K562 (cell line): ENCODE data around the gene NUTF2. TPM values are rescaled to one million over a fixed set of nuclear protein-coding genes. Genes with fewer than 3 reads are reported as not detected.

Experiments used
- ARID4B ChIP-seq: sonication (generic); formaldehyde crosslinking; IDR thresholded peaks from 2 replicates; pipeline ENCODE4 v1.8.0; 2022; ENCODE audit warnings: mild to moderate bottlenecking, missing genetic modification reagents
- E2F4 ChIP-seq: sonication (generic); formaldehyde crosslinking; IDR thresholded peaks from 2 replicates; pipeline ENCODE4 v1.8.0; 2022; ENCODE audit warnings: mild to moderate bottlenecking, low read depth, missing genetic modification reagents
- EP400 ChIP-seq: fragments of 450-650 bp; IDR thresholded peaks from 2 replicates; pipeline ENCODE4 v1.6.1; 2017; ENCODE audit warnings: antibody characterized with exemption, mild to moderate bottlenecking, moderate library complexity
- FOSL1 ChIP-seq: fragments of 200-800 bp; sonication (Bioruptor generic); conservative IDR thresholded peaks from 2 replicates; pipeline ENCODE4 v1.6.1; 2016; ENCODE audit warnings: missing genetic modification characterization, missing compliant biosample characterization
- FOXK1 ChIP-seq: sonication (generic); formaldehyde crosslinking; IDR thresholded peaks from 2 replicates; pipeline ENCODE4 v1.8.0; 2022; ENCODE audit warnings: missing genetic modification reagents, mild to moderate bottlenecking, borderline replicate concordance
- GATAD2B ChIP-seq: fragments of 450-650 bp; IDR thresholded peaks from 2 replicates; pipeline ENCODE4 v1.6.1; 2017; ENCODE audit warnings: mild to moderate bottlenecking, borderline replicate concordance
- NEUROD1 ChIP-seq: fragments of 150-350 bp; IDR thresholded peaks from 2 replicates; pipeline ENCODE4 v1.6.1; 2014; ENCODE audit warnings: borderline replicate concordance, low read length, low read depth; ENCODE audit not compliant: partially characterized antibody
- PHB2 ChIP-seq: fragments of 450-650 bp; IDR thresholded peaks from 2 replicates; pipeline ENCODE4 v1.6.1; 2017; ENCODE audit warnings: low read depth
- PHF8 ChIP-seq: fragments of 200-600 bp; sonication (generic); IDR thresholded peaks from 2 replicates; pipeline ENCODE4 v1.6.1; 2012; ENCODE audit warnings: mixed run types, mild to moderate bottlenecking, inconsistent platforms, low read length, moderate library complexity, borderline replicate concordance
- RBM22 ChIP-seq: fragments of 200-400 bp; formaldehyde crosslinking; IDR thresholded peaks from 2 replicates; pipeline ENCODE4 v1.6.1; 2018; ENCODE audit warnings: low read length, low read depth; ENCODE audit not compliant: poor library complexity, severe bottlenecking
- RCOR1 ChIP-seq, 2 experiments: IDR thresholded peaks; 2 replicates each; pipeline ENCODE4 v1.6.1; 2012; ENCODE audit warnings: low read depth in 2 of 2, low read length in 2 of 2, borderline replicate concordance in 1 of 2, improper control_type of control experiment in 1 of 2
- UBTF ChIP-seq, 2 experiments: IDR thresholded peaks; 2 replicates each; pipeline ENCODE4 v1.6.1; 2012; ENCODE audit warnings: improper control_type of control experiment in 2 of 2, low read depth in 2 of 2, low read length in 2 of 2, borderline replicate concordance in 1 of 2
- ZBTB11 ChIP-seq, 3 experiments: fragments of 200-800 bp in 1 of 3; fragments of 250-450 bp in 1 of 3; fragments of 450-650 bp in 1 of 3; sonication (Bioruptor Pico) in 1 of 3; sonication (Bioruptor generic) in 1 of 3; formaldehyde crosslinking in 1 of 3; IDR thresholded peaks; 2 replicates each; pipeline versions ENCODE4 v1.6.1 to v1.8.0; 2016 to 2022; ENCODE audit warnings: mild to moderate bottlenecking in 2 of 3, missing genetic modification characterization in 2 of 3, missing compliant biosample characterization in 1 of 3, moderate library complexity in 1 of 3
- polyA plus RNA-seq, 8 experiments: library from polyadenylated mRNA; depleted of rRNA in 4 of 8; stranded (reverse) in 5 of 8; unstranded in 3 of 8; fragments of >200 nt; fragmentation: Nextera tagmentation in 2 of 8; fragmentation: Illumina TruSeq in 1 of 8; extraction: Ambion mirVana in 2 of 8; extraction: Trizol in 1 of 8; gene quantifications; 2 replicates each; pipeline versions ENCODE4 v1.2.1 to v1.2.3, GENCODE V29; 2011 to 2014; ENCODE audit warnings: inconsistent platforms in 1 of 8, missing spikeins in 1 of 8
- total RNA-seq, 7 experiments: library from RNA; depleted of rRNA in 6 of 7; stranded (reverse); fragments of >200 nt in 6 of 7; fragmentation: Illumina TruSeq in 2 of 7; extraction: Trizol in 2 of 7; gene quantifications; 2 replicates each; pipeline versions ENCODE4 v1.2.1 to v1.2.3, GENCODE V29; 2011 to 2021; ENCODE audit warnings: low replicate concordance in 1 of 7

NUTF2 gene
- total and polyA plus RNA-seq, 9 of the 15 experiments (the other 6 are each of a cell fraction or from before 2014, with no cell fraction given): 106 to 248 (median 147) TPM

GRCh38 chr16:67847064-67847861 lies 530 bp downstream of the NUTF2 start, which contains the start of gene CENPT (continued):
- TF ChIP-seq ARID4B (CRISPR knock-in tag) (no peak), RCOR1 (IDR thresholded peaks at IDR 0.05; ENCODE audit: borderline replicate concordance in 1 of 2, low read depth in 2 of 2, low read length in 2 of 2) (peak in 1 of 2 experiments; percentile 40; a peak in 1 of 4 replicates), PHF8 (peak; percentile 53; the same call in 1 of the 2 replicates), FOXK1 (CRISPR knock-in tag) (peak; percentile 85; the same call in 1 of the 2 replicates), ZBTB11 (CRISPR knock-in tag; IDR thresholded peaks at IDR 0.05) (peak; percentile 64 to 94 (median 83); a peak in 5 of 6 replicates), UBTF (IDR thresholded peaks at IDR 0.05; ENCODE audit: borderline replicate concordance in 1 of 2, low read depth in 2 of 2, low read length in 2 of 2) (0 out of 4 replicates have a peak, but pooled peaks of 1 of the 2 experiments have one; percentile 23), FOSL1 (tag) (peak; percentile 21; the same call in 1 of the 2 replicates), GATAD2B (peak; percentile 60; the same call in 1 of the 2 replicates), EP400 (peak; percentile 51; the same call in 1 of the 2 replicates), PHB2 (no peak), RBM22 (no peak), NEUROD1 (no peak), E2F4 (CRISPR knock-in tag) (0 out of 2 replicates have a peak, but pooled peaks have one; percentile 39)
